DND-41 (cell line): Measurements from ENCODE around the gene ARL8A.

Experiments
- CTCF ChIP-seq: IDR thresholded peaks from 2 replicates; pipeline ENCODE4 v1.5.1; 2012; ENCODE audit warnings: borderline replicate concordance, low read length, moderate library complexity, mild to moderate bottlenecking; ENCODE audit not compliant: poor library complexity, severe bottlenecking; ENCODE audit errors: extremely low read depth
- EZH2 ChIP-seq: IDR thresholded peaks from 3 replicates; pipeline ENCODE4 v1.6.1; 2012; ENCODE audit warnings: borderline replicate concordance, low read depth, mild to moderate bottlenecking, moderate library complexity, low read length, inconsistent platforms; ENCODE audit not compliant: severe bottlenecking

GRCh38 chr1:202130297-202130721 is 14.2 kb downstream of the ARL8A start:
- TF ChIP-seq EZH2 (no peak), CTCF (no peak)
